KBM-7 (cell line): Measurements from ENCODE around the gene CORO7.

Source experiments
- DNase-seq: peaks from one replicate; pipeline ENCODE4 v3.0.0-alpha.2; 2015
- in situ Hi-C: fragments of 300-500 bp; cut with MboI; formaldehyde crosslinking; loops from 2 replicates; pipeline ENCODE4 v1.14.3; 2020; ENCODE audit warnings: low sequenced_read_pairs, low pct_unique_long_range_greater_than_20kb, mixed read lengths

Gene CORO7

DNA sequence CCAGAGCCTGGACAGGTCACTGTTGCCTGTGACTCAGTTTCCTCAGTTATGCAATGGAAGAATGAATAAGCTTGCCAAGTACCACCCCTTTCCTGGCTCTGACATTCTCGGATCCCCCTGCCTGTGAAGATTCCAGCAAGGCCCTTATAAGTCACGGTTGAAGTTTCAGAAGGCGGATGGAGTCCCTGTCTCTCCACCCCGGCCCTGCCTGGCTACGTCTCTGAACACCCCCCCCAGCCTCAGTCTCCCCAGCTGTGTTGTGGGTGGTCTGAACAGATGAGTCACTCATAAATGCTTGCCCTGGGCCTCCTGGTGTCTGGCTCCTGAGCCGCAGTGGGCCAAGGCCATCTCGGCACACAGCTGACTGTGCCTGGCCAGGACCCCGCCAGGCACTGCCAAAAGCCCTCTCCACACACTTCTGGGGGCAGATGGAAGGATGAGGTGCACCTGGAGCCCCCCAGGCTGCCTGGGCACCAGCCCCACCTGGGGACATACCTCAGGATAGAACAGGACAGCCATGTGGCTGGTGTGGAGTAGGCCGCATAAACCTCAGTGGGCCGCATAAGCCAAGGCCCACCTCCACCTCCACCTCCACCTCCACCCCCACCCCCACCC, 29.3 kb downstream of the CORO7 start:
- in situ Hi-C loops: no loop called here
- no peak for DNase-seq

- DNase-seq: no peak
- in situ Hi-C loops: no loop called here
Observed at GRCh38 chr16:4386451-4386805, 30.0 kb downstream of the CORO7 start.

DNA sequence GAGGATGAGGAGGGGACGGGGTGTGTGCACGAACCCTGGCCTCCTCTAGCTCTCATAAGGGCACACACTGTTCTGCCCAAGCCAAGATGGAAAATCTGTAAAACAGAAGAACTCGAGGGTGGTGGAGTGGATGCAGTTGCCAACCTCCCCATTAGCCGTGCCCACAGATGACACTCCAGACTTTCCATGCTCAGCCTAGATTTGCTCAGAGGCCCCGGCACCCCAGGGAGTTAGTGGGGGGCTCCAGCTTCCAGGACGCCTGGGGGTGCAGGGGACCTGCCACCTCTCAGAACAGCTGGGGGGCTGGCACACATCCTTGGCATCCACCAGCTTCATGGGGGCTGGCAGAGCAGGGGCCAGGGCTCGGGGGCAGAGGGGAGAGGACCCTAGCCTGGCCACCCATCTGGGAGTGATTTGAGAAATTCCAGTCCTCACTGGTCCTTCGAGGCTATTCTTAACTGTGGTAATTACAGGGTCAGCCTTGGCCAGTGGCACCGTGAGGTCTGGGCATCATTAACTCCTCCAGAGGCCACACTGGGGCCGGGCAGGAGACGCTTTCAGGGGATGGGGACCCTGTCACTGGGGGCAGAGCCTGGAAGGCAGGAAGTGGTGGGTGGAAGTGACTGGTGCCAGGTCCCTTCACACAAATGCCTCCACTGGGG, 30.5 kb downstream of the CORO7 start:
- DNase-seq: no peak
- in situ Hi-C loops: no loop called here

GRCh38 chr16:4385066-4385788, 31.2 kb downstream of the CORO7 start:
- in situ Hi-C loops: no loop called here
- DNase-seq: no peak

- in situ Hi-C loops: no loop called here
Observed at GRCh38 chr16:4384509-4384942, 31.9 kb downstream of the CORO7 start.

DNA sequence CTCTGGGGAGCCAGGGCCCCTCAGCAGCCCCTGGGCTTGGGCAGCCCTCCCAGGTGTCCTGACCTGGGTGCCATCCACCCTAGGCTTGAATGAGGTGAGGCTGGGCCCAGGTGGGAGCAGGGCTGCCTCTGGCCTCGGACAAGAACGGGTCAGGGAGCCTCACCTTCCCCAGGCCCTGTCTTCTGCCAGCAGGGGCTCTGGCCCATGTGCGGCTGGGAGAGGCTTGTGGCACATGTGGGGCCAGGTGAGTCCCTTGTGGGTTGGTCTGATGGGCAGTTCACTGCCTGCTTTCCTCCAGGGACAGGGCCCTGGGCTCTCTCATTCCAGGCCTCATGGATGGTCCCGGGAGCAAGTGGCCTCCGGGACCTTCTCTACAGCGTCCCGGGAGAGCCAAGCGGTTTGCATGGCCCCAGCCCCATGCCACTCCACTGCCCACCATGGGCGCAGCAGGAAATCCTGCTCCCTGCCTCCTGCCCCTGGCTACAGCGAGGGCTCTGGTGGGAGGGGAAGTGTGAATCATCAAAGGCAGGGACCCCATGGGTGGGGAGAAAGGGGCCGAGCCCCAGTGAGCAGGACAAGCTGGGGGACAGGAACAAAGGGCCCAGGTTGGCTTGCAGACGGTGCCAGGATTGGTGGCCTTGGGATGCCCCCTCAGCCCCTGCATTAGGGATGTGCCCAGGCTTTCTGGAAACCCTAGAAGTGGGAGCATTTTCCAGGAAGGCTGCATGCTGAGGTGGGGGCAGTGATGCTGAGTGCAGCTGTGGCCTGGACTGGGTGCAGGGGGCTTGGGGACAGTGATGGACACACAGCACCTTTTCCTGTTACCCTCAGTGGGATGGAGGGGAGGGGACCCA, 32.6 kb downstream of the CORO7 start:
- in situ Hi-C loops: no loop called here
- no peak for DNase-seq

More at GRCh38 chr16:4384509-4384942, 31.9 kb downstream of the CORO7 start:
- DNase-seq: peak; percentile 53

- in situ Hi-C loops: no loop called here
- no peak for DNase-seq
Observed at GRCh38 chr16:4382795-4383357, 33.5 kb downstream of the CORO7 start.

DNA sequence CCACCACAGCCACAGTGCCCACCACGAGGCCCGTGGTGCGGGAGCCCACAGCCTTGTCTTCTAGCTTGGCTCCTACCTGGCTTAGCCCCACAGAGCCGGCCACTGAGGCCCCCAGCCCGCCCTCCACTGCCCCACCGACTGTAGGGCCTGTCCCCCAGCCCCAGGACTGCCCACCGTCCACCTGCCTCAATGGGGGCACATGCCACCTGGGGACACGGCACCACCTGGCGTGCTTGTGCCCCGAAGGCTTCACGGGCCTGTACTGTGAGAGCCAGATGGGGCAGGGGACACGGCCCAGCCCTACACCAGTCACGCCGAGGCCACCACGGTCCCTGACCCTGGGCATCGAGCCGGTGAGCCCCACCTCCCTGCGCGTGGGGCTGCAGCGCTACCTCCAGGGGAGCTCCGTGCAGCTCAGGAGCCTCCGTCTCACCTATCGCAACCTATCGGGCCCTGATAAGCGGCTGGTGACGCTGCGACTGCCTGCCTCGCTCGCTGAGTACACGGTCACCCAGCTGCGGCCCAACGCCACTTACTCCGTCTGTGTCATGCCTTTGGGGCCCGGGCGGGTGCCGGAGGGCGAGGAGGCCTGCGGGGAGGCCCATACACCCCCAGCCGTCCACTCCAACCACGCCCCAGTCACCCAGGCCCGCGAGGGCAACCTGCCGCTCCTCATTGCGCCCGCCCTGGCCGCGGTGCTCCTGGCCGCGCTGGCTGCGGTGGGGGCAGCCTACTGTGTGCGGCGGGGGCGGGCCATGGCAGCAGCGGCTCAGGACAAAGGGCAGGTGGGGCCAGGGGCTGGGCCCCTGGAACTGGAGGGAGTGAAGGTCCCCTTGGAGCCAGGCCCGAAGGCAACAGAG, 34.2 kb downstream of the CORO7 start:
- in situ Hi-C loops: no loop called here
- DNase-seq: no peak

DNA sequence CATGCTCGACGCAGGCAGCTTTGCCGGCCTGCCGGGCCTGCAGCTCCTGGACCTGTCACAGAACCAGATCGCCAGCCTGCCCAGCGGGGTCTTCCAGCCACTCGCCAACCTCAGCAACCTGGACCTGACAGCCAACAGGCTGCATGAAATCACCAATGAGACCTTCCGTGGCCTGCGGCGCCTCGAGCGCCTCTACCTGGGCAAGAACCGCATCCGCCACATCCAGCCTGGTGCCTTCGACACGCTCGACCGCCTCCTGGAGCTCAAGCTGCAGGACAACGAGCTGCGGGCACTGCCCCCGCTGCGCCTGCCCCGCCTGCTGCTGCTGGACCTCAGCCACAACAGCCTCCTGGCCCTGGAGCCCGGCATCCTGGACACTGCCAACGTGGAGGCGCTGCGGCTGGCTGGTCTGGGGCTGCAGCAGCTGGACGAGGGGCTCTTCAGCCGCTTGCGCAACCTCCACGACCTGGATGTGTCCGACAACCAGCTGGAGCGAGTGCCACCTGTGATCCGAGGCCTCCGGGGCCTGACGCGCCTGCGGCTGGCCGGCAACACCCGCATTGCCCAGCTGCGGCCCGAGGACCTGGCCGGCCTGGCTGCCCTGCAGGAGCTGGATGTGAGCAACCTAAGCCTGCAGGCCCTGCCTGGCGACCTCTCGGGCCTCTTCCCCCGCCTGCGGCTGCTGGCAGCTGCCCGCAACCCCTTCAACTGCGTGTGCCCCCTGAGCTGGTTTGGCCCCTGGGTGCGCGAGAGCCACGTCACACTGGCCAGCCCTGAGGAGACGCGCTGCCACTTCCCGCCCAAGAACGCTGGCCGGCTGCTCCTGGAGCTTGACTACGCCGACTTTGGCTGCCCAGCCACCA, 35.1 kb downstream of the CORO7 start:
- in situ Hi-C loops: no loop called here
- DNase-seq: no peak

DNA sequence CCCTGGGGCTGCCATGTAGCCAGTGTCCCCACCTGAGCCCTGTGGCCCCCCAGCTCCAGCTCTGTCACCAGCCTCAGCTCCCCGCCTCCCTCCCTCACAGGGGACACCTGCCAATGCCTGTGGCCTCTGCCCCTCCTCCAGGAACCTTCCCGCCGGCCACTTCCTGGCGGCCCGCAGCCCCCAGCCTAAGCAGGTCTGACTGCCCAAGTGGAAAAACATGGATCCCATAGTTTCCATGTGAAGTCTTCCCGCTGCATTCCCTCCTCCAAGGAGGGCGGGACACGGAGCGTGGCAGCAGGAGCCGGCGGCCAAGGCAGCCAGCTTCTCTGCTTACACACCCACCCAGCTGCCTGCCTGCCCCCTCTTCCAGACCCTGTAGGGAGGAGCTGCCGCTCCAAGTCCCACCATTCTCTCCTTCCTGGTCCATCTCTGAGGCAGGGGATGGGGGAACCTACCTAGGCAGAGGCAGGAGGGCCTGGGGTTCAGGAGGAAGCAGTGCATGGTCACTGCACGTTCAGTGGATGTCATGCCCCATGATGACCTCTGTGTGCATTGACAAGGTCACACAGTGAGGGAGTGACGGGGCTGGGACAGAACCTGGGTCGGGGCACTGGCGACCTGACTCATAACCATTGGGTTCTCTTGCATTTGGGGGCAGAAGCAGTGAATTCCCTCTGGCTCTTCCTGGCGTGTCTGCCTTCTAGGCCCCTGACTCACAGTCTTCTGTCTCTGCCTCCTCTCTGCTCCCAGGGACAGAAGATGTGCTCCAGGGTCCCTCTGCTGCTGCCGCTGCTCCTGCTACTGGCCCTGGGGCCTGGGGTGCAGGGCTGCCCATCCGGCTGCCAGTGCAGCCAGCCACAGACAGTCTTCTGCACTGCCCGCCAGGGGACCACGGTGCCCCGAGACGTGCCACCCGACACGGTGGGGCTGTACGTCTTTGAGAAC, 36.0 kb downstream of the CORO7 start:
- DNase-seq: no peak
- in situ Hi-C loops: no loop called here

GRCh38 chr16:4378999-4379690, 37.3 kb downstream of the CORO7 start:
- DNase-seq: no peak
- in situ Hi-C loops: no loop called here

DNA sequence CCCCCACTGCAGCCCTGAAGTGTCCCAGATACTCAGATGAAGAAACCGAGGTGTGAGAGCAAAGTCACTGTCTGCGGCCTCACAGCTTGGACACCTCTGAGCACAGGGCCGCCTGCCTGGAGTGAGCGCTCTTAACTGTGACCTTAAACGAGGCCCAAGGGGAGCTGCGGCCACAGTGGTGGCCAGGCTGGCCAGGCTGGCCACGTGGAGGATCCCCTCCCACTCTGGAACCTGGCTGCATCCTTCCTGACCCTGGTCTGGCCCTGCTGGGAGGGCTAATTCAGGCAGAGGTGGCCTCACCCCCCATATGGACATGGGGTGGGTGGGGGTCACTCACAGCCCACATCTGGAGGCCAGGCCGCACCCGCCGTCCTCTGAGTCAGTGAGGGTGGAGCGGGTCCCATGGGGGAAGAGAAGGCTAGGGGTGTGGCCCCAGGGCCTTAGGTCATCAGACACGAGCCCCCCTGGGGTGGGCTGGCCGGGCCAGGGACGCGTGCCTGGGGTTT, 38.2 kb downstream of the CORO7 start:
- in situ Hi-C loops: no loop called here

DNA sequence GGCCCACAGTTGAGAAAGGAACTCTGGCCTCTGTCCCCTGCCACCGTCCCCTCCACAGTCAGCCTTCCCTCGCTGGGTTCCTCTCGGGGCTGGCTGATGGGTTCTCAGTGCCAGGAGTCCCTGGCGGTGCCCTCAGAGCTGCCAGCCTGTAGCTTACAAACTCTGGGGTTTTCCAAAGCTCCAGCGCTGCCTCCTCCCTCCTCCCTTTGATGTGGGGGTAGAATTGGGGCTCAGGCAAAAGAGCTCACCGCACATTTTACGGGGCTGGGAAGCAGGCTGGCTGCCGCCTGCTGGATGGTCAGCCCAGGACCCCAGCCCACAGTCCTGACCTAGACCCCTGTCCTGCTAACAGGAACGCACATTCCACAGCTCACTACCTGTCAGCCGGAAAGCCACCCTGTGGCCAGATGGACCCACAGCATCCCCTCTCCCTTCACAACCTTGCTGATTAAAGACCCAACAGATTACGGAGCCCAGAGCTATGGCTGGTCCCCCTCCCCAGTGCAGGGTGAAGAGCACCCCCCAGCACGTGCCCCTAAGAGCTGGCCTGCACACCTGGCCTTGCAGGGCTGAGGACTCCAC, 38.7 kb downstream of the CORO7 start:
- DNase-seq: no peak
- in situ Hi-C loops: no loop called here

More for the DNA sequence above, 38.2 kb downstream of the CORO7 start:
- no peak for DNase-seq

DNA sequence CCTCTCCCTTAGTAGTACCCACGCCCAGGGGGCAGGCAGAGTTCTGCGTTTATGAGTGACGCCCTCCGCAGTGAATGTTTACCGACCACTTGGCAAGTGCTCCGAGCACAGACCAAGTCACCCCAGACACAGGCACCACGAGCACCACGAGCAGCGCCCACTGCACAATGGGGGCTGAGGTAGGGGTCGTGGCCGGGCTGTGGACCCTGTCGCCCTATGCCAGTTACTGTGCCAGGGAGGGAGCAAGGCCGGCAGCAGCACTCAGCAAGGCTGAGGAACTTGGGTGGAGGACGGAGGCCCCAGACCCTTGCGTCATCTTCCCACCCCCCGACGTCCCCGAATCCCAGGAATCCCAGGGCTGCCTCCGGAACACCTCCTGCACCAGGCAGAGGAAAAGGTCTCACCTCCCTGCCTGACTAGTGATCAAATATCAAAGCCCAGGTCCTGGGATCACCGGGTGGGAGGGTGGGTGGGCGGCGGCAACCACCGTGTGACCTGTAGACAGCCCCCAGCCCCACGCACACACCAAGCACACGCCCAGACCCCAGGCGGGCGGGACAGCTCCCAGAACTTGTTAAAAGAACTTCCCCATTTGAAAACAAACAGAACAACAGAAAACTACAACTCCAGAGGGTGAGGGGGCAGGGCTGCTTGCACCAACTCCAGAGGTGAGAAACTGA, 39.4 kb downstream of the CORO7 start:
- no peak for DNase-seq
- in situ Hi-C loops: no loop called here
